GM12892 (cell line): ENCODE results near the gene MICAL3.

Experiments
- POLR2A ChIP-seq: IDR thresholded peaks from 2 replicates; pipeline ENCODE4 v1.6.1; 2011; ENCODE audit warnings: low read depth, low read length, control low read depth
- POLR2AphosphoS5 ChIP-seq: IDR thresholded peaks from 2 replicates; pipeline ENCODE4 v1.6.1; 2011; ENCODE audit warnings: low read depth, low read length, control low read depth
- TAF1 ChIP-seq: IDR thresholded peaks from 2 replicates; pipeline ENCODE4 v1.6.1; 2011; ENCODE audit warnings: low read depth, mild to moderate bottlenecking, control low read depth, low read length, borderline replicate concordance

- TF ChIP-seq POLR2A (no peak), POLR2AphosphoS5 (no peak), TAF1 (no peak)
These were observed 132.7 kb downstream of the MICAL3 start for GRCh38 chr22:17891481-17892167.
